Left ventricle myocardium inferior (tissue), 1 donor: ENCODE data around the gene BANF2. TPM values are rescaled to one million over a fixed set of nuclear protein-coding genes. Genes with fewer than 3 reads are reported as not detected.

Source experiments
- DNase-seq: peaks from one replicate; pipeline ENCODE4 v3.0.0-alpha.2; 2020
- H3K27ac ChIP-seq: fragments of 200-600 bp; replicated peaks from 2 replicates; pipeline ENCODE4 v1.8.0; 2021
- H3K27me3 ChIP-seq: fragments of 200-600 bp; 2 replicates; pipeline ENCODE4 v1.8.0; 2021; ENCODE audit warnings: low read depth
- H3K36me3 ChIP-seq: fragments of 200-600 bp; 2 replicates; pipeline ENCODE4 v1.8.0; 2021
- H3K4me1 ChIP-seq: fragments of 200-600 bp; 2 replicates; pipeline ENCODE4 v1.8.0; 2021
- H3K4me3 ChIP-seq: fragments of 200-600 bp; 2 replicates; pipeline ENCODE4 v1.8.0; 2021; ENCODE audit warnings: mild to moderate bottlenecking, moderate library complexity
- H3K9me3 ChIP-seq: fragments of 200-600 bp; replicated peaks from 2 replicates; pipeline ENCODE4 v1.8.0; 2021
- CTCF ChIP-seq: fragments of 200-600 bp; IDR thresholded peaks from 2 replicates; pipeline ENCODE4 v1.8.0; 2021; ENCODE audit warnings: antibody characterized with exemption, mild to moderate bottlenecking, borderline replicate concordance
- intact Hi-C: fragments of 100-400 bp; cut with micrococcal nuclease; formaldehyde crosslinking; loops from one replicate; pipeline ENCODE4 v1.11.0; 2022
- total RNA-seq: library from RNA; stranded (reverse); fragmentation: NEBNext Ultra II Directional; extraction: Animal tissue kit (Norgen Biotek cat#: 25700); gene quantifications from one replicate; pipeline ENCODE4 v1.2.1, GENCODE V29; 2021
- donor health status: DM: no; HTN: yes; CAD: no; lungs with severe emphysema.

The BANF2 gene
- total RNA-seq, 1 donor from 2014 or later, result not detected

DNA sequence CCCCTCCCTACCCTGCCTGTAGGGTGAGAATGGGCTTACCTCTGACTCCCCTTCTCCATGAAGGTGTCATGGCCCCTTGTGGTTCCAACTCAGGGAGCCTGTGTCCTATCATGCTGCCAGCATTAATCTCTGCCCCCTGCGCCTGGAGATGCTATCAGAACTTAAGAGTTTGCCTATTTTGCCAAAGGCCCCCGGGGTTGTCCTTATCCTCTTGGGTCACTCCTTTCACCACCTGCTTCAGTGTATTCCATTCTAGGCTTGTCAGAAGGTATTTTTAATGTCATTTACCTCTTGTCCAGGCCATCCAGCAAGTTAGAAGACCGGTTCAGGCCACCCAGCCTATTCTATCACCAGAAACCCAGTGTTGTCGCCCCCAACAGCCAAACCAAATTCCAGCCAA is 28.2 kb upstream of the BANF2 start:
- TF ChIP-seq CTCF, result no peak
- Histone ChIP-seq H3K9me3 (no peaks in the 10 kb centered on the region), H3K4me1 (peaks cover 36% of the 10 kb centered on the region), H3K4me3 (no peak overlapping the region), H3K36me3 (peaks cover 3% of the 10 kb centered on the region), H3K27ac (no peak overlapping the region), H3K27me3 (no peaks in the 10 kb centered on the region)
- intact Hi-C loops, result loop anchor here (10.0 kb wide), 1 partner anchor 223 kb away; no protein-coding TSS in a partner anchor
- DNase-seq, result no peak

DNA sequence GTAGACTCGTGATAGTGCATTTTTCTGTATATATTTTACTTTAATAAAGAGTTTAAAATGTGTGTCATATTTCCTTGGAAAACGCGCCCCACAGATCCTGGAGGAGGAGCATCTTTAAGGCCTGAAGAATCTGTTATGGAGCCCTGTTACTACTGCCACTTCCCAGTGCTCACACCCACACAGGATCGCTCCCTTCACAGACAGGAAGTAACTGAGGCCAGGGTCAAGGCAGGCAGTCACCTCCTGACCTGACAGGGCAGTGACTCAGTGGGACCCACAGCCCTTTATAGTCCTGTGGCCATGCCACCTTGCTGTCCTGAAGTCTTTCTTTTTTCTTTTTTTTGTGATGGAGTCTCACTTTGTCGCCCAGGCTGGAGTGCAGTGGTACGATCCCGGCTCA is 26.7 kb upstream of the BANF2 start:
- Histone ChIP-seq H3K4me1 (peaks cover 37% of the 10 kb centered on the region), H3K9me3 (no peaks in the 10 kb centered on the region), H3K27ac (no peak overlapping the region), H3K36me3 (peaks cover 15% of the 10 kb centered on the region), H3K4me3 (no peak overlapping the region), H3K27me3 (no peaks in the 10 kb centered on the region)
- DNase-seq, result no peak
- intact Hi-C loops, result loop anchor here (10.0 kb wide), 1 partner anchor 222 kb away; no protein-coding TSS in a partner anchor
- TF ChIP-seq CTCF, result no peak

GRCh38 chr20:17674722-17675518 is 24.8 kb upstream of the BANF2 start:
- no peak for TF ChIP-seq CTCF
- no peaks in the 10 kb centered on the region for H3K9me3 ChIP-seq
- H3K4me1 ChIP-seq, result peaks cover 53% of the 10 kb centered on the region
- no peaks in the 10 kb centered on the region for H3K27me3 ChIP-seq
- no peak overlapping the region for H3K27ac ChIP-seq
- H3K36me3 ChIP-seq, result peaks cover 15% of the 10 kb centered on the region
- no peak overlapping the region for H3K4me3 ChIP-seq
- intact Hi-C loops, result loop anchor here (10.0 kb wide), 1 partner anchor 220 kb away; no protein-coding TSS in a partner anchor
- no peak for DNase-seq

DNA sequence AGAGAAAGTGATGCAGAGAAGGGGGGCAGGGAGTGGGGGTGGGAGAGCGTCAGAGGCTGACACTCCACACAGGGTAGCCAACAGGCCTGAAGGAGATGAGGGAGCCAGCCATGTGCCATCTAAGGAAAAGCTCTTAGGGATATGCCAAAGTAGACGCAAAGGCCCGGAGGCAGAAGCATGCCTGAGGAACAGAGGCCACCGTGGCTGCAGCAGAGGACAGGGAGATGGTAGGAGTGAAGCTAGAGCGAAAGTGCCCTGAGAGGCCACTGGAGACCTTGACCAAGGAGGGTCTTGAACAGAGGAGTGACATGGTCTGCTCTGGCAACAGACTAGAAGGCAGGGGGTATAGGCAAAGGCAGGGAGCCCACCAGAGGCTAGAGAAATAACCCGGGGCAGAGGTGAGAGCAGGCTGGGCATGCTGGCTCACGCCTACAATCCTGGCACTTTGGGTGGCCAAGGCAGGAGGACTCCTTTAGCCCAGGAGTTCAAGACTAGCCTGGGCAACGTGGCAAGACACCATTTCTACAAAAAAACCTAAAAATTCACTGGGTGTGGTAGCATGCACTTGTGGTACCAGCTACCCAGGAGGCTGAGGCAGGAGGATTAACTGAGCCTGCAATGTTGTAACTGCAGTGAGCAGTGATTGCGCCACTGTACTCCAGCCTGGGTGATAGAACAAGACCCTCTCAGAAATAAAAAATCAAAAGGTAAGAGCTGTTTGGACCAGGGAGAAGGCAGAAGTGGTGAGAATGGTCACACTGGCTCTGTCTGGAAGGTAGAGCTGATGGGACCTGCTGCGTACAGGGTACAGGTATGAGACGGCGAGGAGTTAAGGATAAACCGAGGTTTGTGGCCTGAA is 24.0 kb upstream of the BANF2 start:
- no peaks in the 10 kb centered on the region for H3K27me3 ChIP-seq
- no peak overlapping the region for H3K4me3 ChIP-seq
- H3K9me3 ChIP-seq, result no peaks in the 10 kb centered on the region
- H3K36me3 ChIP-seq, result peaks cover 15% of the 10 kb centered on the region
- peaks cover 61% of the 10 kb centered on the region for H3K4me1 ChIP-seq
- intact Hi-C loops, result loop anchor here (10.0 kb wide), 1 partner anchor 219 kb away; no protein-coding TSS in a partner anchor
- H3K27ac ChIP-seq, result no peak overlapping the region
- no peak for TF ChIP-seq CTCF
- no peak for DNase-seq

DNA sequence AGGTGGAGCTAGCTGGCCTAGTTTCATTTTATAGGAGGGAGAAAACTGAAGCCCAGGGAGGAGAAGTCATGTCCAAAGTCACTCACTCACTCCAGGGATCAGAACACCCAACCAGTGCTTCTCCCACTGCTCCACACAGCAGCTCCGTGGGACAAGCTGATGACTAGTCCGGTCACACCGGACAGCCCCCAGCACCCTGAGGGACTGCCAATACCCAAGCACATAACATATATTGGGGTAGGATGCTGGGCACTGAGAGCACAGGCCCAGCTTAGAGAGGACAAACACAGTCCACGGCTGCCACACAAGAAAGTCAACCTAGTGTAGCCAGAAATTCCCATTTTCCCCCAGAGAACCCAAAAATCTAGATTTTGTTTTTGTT is 23.4 kb upstream of the BANF2 start:
- no peak for DNase-seq
- peaks cover 15% of the 10 kb centered on the region for H3K36me3 ChIP-seq
- H3K4me1 ChIP-seq, result peaks cover 63% of the 10 kb centered on the region
- intact Hi-C loops, result loop anchor here (10.0 kb wide), 1 partner anchor 218 kb away; no protein-coding TSS in a partner anchor
- no peak for TF ChIP-seq CTCF
- no peak overlapping the region for H3K4me3 ChIP-seq
- H3K27me3 ChIP-seq, result no peaks in the 10 kb centered on the region
- no peak overlapping the region for H3K27ac ChIP-seq
- no peaks in the 10 kb centered on the region for H3K9me3 ChIP-seq
